B cell (primary cell): ENCODE measurements around the gene FAM24B. TPM values are rescaled to one million over a fixed set of nuclear protein-coding genes. Genes with fewer than 3 reads are reported as not detected.
"Not testable (repeated sequence)": the region's sequence is repeated elsewhere in the genome, so short reads cannot be mapped to it uniquely, and the experiment has no call there.

Source experiments
- ATAC-seq: fragments of 200-7000 bp; cut with Tn5 transposase; one replicate; pipeline ENCODE4 v1.10.0; 2021; ENCODE audit warnings: low read depth, mild to moderate bottlenecking, moderate number of reproducible peaks, moderate library complexity
- CTCF ChIA-PET: fragments of 350-600 bp; sonication (Branson Sonifier 250); formaldehyde crosslinking; loops from one replicate; lab custom pipeline; 2021; ENCODE audit warnings: antibody characterized with exemption, inconsistent platforms; lab: Charles Lee
- POLR2A ChIA-PET: fragments of 350-600 bp; sonication (Branson Sonifier 250); formaldehyde crosslinking; loops from one replicate; lab custom pipeline; 2021; ENCODE audit warnings: antibody characterized with exemption; lab: Charles Lee
- DNase-seq: peaks from one replicate; pipeline ENCODE4 v3.0.0; 2013
- H2AFZ ChIP-seq: 2 replicates; pipeline ENCODE4 v1.6.1; 2012; ENCODE audit warnings: mild to moderate bottlenecking, low read depth, low read length; ENCODE audit not compliant: insufficient read depth, poor library complexity, severe bottlenecking
- H3K27ac ChIP-seq, 2 donors: 1 replicate in 1 of 2; 2 replicates in 1 of 2; pipeline ENCODE4 v1.5.1; 2012 to 2013; ENCODE audit warnings: low read length in 2 of 2, mild to moderate bottlenecking in 2 of 2, moderate library complexity in 1 of 2
- H3K27me3 ChIP-seq, 4 experiments: fragments of 200-600 bp in 1 of 4; sonication (generic) in 1 of 4; replicated peaks in 1 of 4; 1 replicate in 2 of 4; 2 replicates in 2 of 4; pipeline versions ENCODE4 v1.6.1 to v1.7.0; 2013 to 2016; ENCODE audit warnings: low read length in 3 of 4, mild to moderate bottlenecking in 2 of 4, mixed read lengths in 1 of 4, moderate library complexity in 1 of 4; ENCODE audit not compliant: insufficient read depth in 4 of 4, control insufficient read depth in 3 of 4; ENCODE audit errors: control extremely low read depth in 1 of 4
- H3K36me3 ChIP-seq, 2 experiments: replicated peaks in 1 of 2; 1 replicate in 1 of 2; 2 replicates in 1 of 2; pipeline versions ENCODE4 v1.6.1 to v1.7.1; 2013; ENCODE audit warnings: low read length in 1 of 2; ENCODE audit not compliant: insufficient read depth in 2 of 2, control insufficient read depth in 1 of 2; ENCODE audit errors: control extremely low read depth in 1 of 2, extremely low read depth in 1 of 2
- H3K4me1 ChIP-seq, 2 donors: fragments of 200-600 bp in 1 of 2; sonication (generic) in 1 of 2; 1 replicate in 1 of 2; 2 replicates in 1 of 2; pipeline versions ENCODE4 v1.5.1 to v1.6.1; 2013 to 2017; ENCODE audit warnings: low read length in 2 of 2; ENCODE audit not compliant: control insufficient read depth in 2 of 2, insufficient read depth in 2 of 2
- H3K4me2 ChIP-seq: replicated peaks from 2 replicates; pipeline ENCODE3; 2012; ENCODE audit warnings: mild to moderate bottlenecking, low read depth, low read length; ENCODE audit not compliant: poor library complexity, severe bottlenecking
- H3K4me3 ChIP-seq, 5 experiments: fragments of 200-600 bp in 1 of 5; sonication (generic) in 1 of 5; 1 replicate in 3 of 5; 2 replicates in 2 of 5; pipeline versions ENCODE4 v1.5.1 to v1.7.0; 2011 to 2016; ENCODE audit warnings: low read length in 4 of 5, mild to moderate bottlenecking in 4 of 5, low read depth in 2 of 5, control low read depth in 1 of 5, moderate library complexity in 1 of 5; ENCODE audit not compliant: insufficient read depth in 1 of 5; ENCODE audit errors: control extremely low read depth in 1 of 5, extremely low read depth in 1 of 5
- H3K79me2 ChIP-seq: fragments of 200-600 bp; sonication (generic); one replicate; pipeline ENCODE4 v1.6.0; 2016; ENCODE audit warnings: low read length; ENCODE audit not compliant: control insufficient read depth, insufficient read depth
- H3K9ac ChIP-seq: fragments of 200-600 bp; sonication (generic); 2 replicates; pipeline ENCODE4 v1.6.1; 2017; ENCODE audit warnings: mild to moderate bottlenecking, low read length, moderate library complexity
- H3K9me3 ChIP-seq, 3 donors: one replicate each; pipeline versions ENCODE4 v1.6.1 to v1.7.1; 2013; ENCODE audit warnings: low read length in 2 of 3; ENCODE audit not compliant: control insufficient read depth in 2 of 3, insufficient read depth in 1 of 3; ENCODE audit errors: control extremely low read depth in 1 of 3
- H4K20me1 ChIP-seq: 2 replicates; pipeline ENCODE4 v1.6.0; 2012; ENCODE audit warnings: mild to moderate bottlenecking, low read length; ENCODE audit not compliant: insufficient read depth, control insufficient read depth, poor library complexity, severe bottlenecking
- H3K27ac Mint-ChIP-seq: one replicate; pipeline ENCODE4 v1.8.0; 2021; ENCODE audit warnings: mixed read lengths
- H3K27me3 Mint-ChIP-seq: one replicate; pipeline ENCODE4 v1.8.0; 2021; ENCODE audit warnings: mixed read lengths
- H3K4me1 Mint-ChIP-seq: one replicate; pipeline ENCODE4 v1.8.0; 2021; ENCODE audit warnings: mixed read lengths
- H3K4me3 Mint-ChIP-seq: one replicate; pipeline ENCODE4 v1.8.0; 2021; ENCODE audit warnings: mixed read lengths
- H3K9me3 Mint-ChIP-seq: one replicate; pipeline ENCODE4 v1.8.0; 2022; ENCODE audit warnings: mixed read lengths; ENCODE audit not compliant: insufficient read depth
- EZH2 ChIP-seq: IDR thresholded peaks from 2 replicates; pipeline ENCODE4 v1.6.1; 2012; ENCODE audit warnings: borderline replicate concordance, low read depth, mild to moderate bottlenecking, moderate library complexity, low read length; ENCODE audit not compliant: insufficient read depth, poor library complexity, severe bottlenecking
- WGBS: methylation state at CpG from one replicate; pipeline ENCODE4 v1.1.5; 2013; ENCODE audit warnings: missing lambda C conversion rate; ENCODE audit not compliant: insufficient coverage; 5-methylcytosine and 5-hydroxymethylcytosine counted together
- intact Hi-C: fragments of 100-400 bp; cut with micrococcal nuclease; formaldehyde crosslinking; loops from one replicate; pipeline ENCODE4 v1.10.0; 2022
- polyA plus RNA-seq: library from polyadenylated mRNA; depleted of rRNA; stranded (reverse); fragments of >200 nt; gene quantifications from 2 replicates; pipeline ENCODE4 v1.2.3, GENCODE V29; 2012
- total RNA-seq, 2 donors: library from RNA; stranded (reverse); fragments of 120-200 nt in 1 of 2; gene quantifications; 1 replicate in 1 of 2; 2 replicates in 1 of 2; pipeline versions ENCODE4 v1.2.3 to v1.2.4, GENCODE V29; 2013 to 2022
- TF ChIP-seq, protein P1 (sequence below): fragments of 200-600 bp; IDR thresholded peaks from one replicate; pipeline ENCODE4 v1.8.0; 2022; ENCODE audit warnings: antibody characterized with exemption, mild to moderate bottlenecking

Gene FAM24B
- total and polyA plus RNA-seq, 2 donors (not counting 1 experiment from before 2014, with no cell fraction given): 12.5 to 23.4 TPM

DNA sequence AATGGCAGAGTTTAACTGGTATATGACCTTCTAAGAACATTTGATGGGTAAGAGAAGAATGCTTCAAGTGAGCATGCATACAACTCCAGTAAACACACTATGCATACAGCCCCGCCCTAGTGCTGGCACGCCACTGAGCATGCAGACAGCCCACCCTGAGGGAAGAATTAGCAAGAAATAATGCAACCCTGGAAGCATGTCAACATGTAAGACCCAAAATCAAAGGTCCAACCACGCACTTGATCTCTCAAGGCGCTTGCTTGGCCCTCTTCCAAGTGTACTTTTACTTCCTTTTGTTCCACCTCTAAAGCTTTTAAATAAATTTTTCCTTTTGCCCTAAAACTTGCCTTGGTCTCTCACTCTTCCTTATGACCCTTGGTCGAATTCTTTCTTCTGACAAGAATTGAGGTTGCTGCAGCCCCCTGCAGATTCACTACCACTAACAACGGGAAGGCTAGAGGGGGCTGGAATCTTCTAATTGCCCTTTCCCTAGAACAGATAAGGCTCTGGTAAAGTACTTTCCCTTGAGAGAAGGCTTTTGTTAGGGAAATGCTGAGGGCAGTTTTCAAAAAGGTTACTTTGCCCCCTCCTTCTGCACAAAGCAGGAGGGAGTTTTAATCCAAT lies 3.4 kb downstream of the FAM24B start:
- Histone ChIP-seq H3K36me3 (no peaks in the 10 kb centered on the region), H3K27ac (no peak overlapping the region), H2AFZ (no peak overlapping the region), H3K4me1 (peaks cover 12 to 17% of the 10 kb centered on the region in 2 donors), H3K9ac (no peak overlapping the region), H3K4me3 (no peak overlapping the region), H3K79me2 (peaks cover 55% of the 10 kb centered on the region), H3K4me2 (no peak overlapping the region), H4K20me1 (peaks cover 4% of the 10 kb centered on the region), H3K27me3 (no peaks in the 10 kb centered on the region), H3K9me3 (peaks cover 0 to 5% (median 0%) of the 10 kb centered on the region in 3 donors)
- ATAC-seq (no peak), DNase-seq (no peak)
- CTCF ChIA-PET: no interaction called here
- WGBS: 93% methylated on average over 4 of the region's 6 CpGs
- TF ChIP-seq, protein P1, sequence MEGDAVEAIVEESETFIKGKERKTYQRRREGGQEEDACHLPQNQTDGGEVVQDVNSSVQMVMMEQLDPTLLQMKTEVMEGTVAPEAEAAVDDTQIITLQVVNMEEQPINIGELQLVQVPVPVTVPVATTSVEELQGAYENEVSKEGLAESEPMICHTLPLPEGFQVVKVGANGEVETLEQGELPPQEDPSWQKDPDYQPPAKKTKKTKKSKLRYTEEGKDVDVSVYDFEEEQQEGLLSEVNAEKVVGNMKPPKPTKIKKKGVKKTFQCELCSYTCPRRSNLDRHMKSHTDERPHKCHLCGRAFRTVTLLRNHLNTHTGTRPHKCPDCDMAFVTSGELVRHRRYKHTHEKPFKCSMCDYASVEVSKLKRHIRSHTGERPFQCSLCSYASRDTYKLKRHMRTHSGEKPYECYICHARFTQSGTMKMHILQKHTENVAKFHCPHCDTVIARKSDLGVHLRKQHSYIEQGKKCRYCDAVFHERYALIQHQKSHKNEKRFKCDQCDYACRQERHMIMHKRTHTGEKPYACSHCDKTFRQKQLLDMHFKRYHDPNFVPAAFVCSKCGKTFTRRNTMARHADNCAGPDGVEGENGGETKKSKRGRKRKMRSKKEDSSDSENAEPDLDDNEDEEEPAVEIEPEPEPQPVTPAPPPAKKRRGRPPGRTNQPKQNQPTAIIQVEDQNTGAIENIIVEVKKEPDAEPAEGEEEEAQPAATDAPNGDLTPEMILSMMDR: no peak
- no peak for TF ChIP-seq EZH2
- peaks cover 39% of the 10 kb centered on the region for H3K4me1 Mint-ChIP-seq
- intact Hi-C loops: no loop called here
- H3K4me3 Mint-ChIP-seq: no peak overlapping the region
- POLR2A ChIA-PET: no interaction called here
- no peak overlapping the region for H3K27ac Mint-ChIP-seq
- H3K9me3 Mint-ChIP-seq: no peaks in the 10 kb centered on the region
- H3K27me3 Mint-ChIP-seq: no peaks in the 10 kb centered on the region

DNA sequence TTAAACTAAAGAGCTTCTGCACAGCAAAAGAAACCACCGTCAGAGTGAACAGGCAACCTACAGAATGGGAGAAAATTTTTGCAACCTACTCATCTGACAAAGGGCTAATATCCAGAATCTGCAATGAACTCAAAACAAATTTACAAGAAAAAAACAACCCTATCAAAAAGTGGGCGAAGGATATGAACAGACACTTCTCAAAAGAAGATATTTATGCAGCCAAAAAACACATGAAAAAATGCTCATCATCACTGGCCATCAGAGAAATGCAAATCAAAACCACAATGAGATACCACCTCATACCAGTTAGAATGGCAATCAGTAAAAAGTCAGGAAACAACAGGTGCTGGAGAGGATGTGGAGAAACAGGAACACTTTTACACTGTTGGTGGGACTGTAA lies 7.4 kb downstream of the FAM24B start:
- H3K9me3 Mint-ChIP-seq, H3K9ac ChIP-seq, CTCF ChIA-PET, H3K27ac ChIP-seq, H2AFZ ChIP-seq, H3K27me3 Mint-ChIP-seq, H3K4me3 Mint-ChIP-seq, H3K9me3 ChIP-seq, H3K27me3 ChIP-seq, DNase-seq, H4K20me1 ChIP-seq, ATAC-seq, H3K4me2 ChIP-seq, H3K36me3 ChIP-seq, H3K4me3 ChIP-seq, POLR2A ChIA-PET, intact Hi-C loops, H3K4me1 ChIP-seq, H3K27ac Mint-ChIP-seq: not testable (repeated sequence)
- H3K4me1 Mint-ChIP-seq: peaks cover 21% of the 10 kb centered on the region
- peaks cover 32% of the 10 kb centered on the region for H3K79me2 ChIP-seq
- no CpG with 5 or more reads among the region's 2 CpGs for WGBS

DNA sequence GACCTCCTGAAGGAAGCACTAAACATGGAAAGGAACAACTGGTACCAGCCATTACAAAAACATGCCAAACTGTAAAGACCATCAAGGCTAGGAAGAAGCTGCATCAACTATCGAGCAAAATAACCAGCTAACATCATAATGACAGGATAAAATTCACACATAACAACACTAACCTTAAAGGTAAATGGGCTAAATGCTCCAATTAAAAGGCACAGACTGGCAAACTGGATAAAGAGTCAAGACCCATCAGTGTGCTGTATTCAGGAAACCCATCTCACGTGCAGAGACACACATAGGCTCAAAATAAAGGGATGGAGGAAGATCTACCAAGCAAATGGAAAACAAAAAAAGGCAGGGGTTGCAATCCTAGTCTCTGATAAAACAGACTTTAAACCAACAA lies 10.6 kb downstream of the FAM24B start:
- no CpG with 5 or more reads among the region's 2 CpGs for WGBS
- peaks cover 28% of the 10 kb centered on the region for H3K4me1 Mint-ChIP-seq
- H3K27ac Mint-ChIP-seq, H3K9me3 ChIP-seq, H2AFZ ChIP-seq, H3K27me3 ChIP-seq, H3K36me3 ChIP-seq, H4K20me1 ChIP-seq, H3K4me3 ChIP-seq, ATAC-seq, H3K27ac ChIP-seq, H3K9me3 Mint-ChIP-seq, H3K9ac ChIP-seq, H3K4me1 ChIP-seq, CTCF ChIA-PET, H3K4me3 Mint-ChIP-seq, POLR2A ChIA-PET, DNase-seq, H3K4me2 ChIP-seq, intact Hi-C loops, H3K27me3 Mint-ChIP-seq: not testable (repeated sequence)
- peaks cover 10% of the 10 kb centered on the region for H3K79me2 ChIP-seq
